Right ventricle myocardium superior (tissue), 1 donor: ENCODE results near the gene TMPRSS12. TPM values are rescaled to one million over a fixed set of nuclear protein-coding genes. Genes with fewer than 3 reads are reported as not detected.
A peak's percentile ranks its signal among the peaks of the same experiment; 100 is the strongest.
"Not testable (repeated sequence)": the region's sequence is repeated elsewhere in the genome, so short reads cannot be mapped to it uniquely, and the experiment has no call there.

Experiments
- ATAC-seq: fragments of 200-7000 bp; cut with Tn5 transposase; one replicate; pipeline ENCODE4 v1.9.1; 2020; ENCODE audit warnings: mild to moderate bottlenecking; ENCODE audit not compliant: poor library complexity
- DNase-seq: peaks from one replicate; pipeline ENCODE4 v3.0.0-alpha.2; 2020
- intact Hi-C: fragments of 100-400 bp; cut with DNase I; formaldehyde crosslinking; loops from one replicate; pipeline ENCODE4 v1.11.2; 2022
- total RNA-seq: library from RNA; stranded (reverse); fragmentation: NEBNext Ultra II Directional; extraction: Animal tissue kit (Norgen Biotek cat#: 25700); gene quantifications from one replicate; pipeline ENCODE4 v1.2.1, GENCODE V29; 2021
- donor health status: DM: no; HTN: yes; CAD: no; lungs with severe emphysema.

Gene TMPRSS12
- total RNA-seq, 1 donor from 2014 or later, result not detected

GRCh38 chr12:50922820-50923219 lies 80.1 kb downstream of the TMPRSS12 start:
- intact Hi-C loops, result no loop called here
- DNase-seq (no peak), ATAC-seq (peak; percentile 32)

DNA sequence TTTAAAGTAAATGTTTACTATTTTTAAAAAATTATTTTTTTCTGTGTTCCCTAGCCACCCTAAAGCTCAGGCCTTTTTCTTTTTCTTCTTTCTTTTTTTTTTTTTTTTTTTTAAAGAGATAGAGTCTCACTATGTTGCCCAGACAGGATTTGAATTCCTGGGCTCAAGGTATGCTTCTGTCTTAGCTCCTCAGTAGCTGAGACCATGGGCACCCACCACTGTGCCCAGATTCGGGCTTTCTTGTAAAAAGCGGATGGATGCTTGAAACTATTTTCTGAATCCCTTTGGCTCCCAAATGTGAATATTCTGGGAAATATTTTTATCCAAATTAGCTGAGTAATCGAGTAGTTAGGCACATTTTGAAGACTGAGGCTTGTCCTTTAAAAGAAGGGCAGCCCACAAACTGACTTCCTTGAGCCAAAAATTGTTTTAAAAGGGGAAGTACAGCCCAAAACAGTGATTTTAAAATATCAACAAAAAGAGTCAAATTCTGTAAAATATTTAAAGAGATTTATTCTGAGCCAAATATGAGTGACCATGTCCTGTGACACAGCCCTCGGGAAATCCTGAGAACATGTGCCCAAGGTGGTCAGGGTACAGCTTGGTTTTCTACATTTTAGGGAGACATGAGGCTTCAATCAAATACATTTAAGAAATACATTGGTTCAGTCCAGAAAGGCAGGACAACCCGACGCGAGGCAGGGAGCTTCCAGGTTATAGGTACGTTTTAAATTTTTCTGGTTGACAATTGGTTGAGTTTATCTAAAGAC lies 80.8 kb downstream of the TMPRSS12 start:
- intact Hi-C loops, result no loop called here
- ATAC-seq, result peak; percentile 24

GRCh38 chr12:50924131-50924438 lies 81.4 kb downstream of the TMPRSS12 start:
- intact Hi-C loops, result no loop called here
- ATAC-seq, result peak; percentile 1
- no peak for DNase-seq

More for the DNA sequence above, 80.8 kb downstream of the TMPRSS12 start:
- DNase-seq, result peak; percentile 49

GRCh38 chr12:50924439-50925341 lies 82.0 kb downstream of the TMPRSS12 start:
- ATAC-seq, result peak; percentile 91
- intact Hi-C loops, result loop anchor here (5.0 kb wide), 1 partner anchor 92 kb away; no protein-coding TSS in a partner anchor
- peak; percentile 92 for DNase-seq

- DNase-seq (no peak), ATAC-seq (peak; percentile 42)
- intact Hi-C loops, result loop anchor here (5.0 kb wide), 1 partner anchor 93 kb away; no protein-coding TSS in a partner anchor
Measured at GRCh38 chr12:50925342-50925651, 82.6 kb downstream of the TMPRSS12 start.

DNA sequence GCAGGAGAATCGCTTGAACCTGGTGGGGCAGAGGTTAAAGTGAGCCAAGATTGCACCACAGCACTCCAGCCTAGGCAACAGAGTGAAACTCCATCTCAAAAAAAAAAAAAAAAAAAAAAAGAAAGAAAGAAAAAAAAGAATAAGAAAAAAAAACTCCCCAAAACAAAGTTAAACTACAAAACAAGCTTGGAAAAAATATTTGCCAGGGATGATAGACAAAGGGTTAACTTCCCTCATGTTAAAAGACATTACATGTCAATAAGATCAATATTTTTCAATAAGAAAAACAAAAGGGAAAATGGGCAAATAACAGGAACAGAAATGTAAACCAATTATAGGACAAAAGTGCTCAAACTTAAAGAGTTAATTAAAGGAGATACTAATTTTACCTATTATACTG lies 83.2 kb downstream of the TMPRSS12 start:
- ATAC-seq (no peak), DNase-seq (no peak)
- intact Hi-C loops, result loop anchor here (5.0 kb wide), 1 partner anchor 94 kb away; no protein-coding TSS in a partner anchor

- ATAC-seq, result no peak
- no peak for DNase-seq
- intact Hi-C loops, result loop anchor here (5.0 kb wide), 1 partner anchor 94 kb away; no protein-coding TSS in a partner anchor
Measured at GRCh38 chr12:50926415-50926814, 83.7 kb downstream of the TMPRSS12 start.

- intact Hi-C loops, result loop anchor here (5.0 kb wide), 1 partner anchor 95 kb away; no protein-coding TSS in a partner anchor
- not testable (repeated sequence) for ATAC-seq, DNase-seq
Measured at GRCh38 chr12:50926932-50927331, 84.2 kb downstream of the TMPRSS12 start.

DNA sequence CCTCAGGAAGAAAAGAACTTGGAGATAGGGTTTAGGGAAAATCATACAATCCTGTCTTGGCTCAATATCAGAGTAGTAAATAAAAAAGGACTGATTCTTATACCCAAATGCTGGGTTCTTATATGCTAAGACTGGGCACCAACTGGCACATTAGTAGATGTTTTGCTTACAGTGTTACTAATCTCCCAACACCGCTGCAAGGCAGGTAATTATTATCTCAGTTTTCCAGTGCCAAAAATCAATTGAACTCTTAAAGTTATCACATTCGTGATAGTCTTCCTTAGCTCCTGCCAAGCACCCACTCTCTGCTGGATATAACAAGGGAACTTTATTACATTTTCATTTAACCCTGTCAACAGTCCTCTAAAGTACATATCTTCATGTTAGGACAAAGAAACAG lies 84.6 kb downstream of the TMPRSS12 start:
- intact Hi-C loops, result loop anchor here (5.0 kb wide), 1 partner anchor 95 kb away; no protein-coding TSS in a partner anchor
- DNase-seq (no peak), ATAC-seq (no peak)

DNA sequence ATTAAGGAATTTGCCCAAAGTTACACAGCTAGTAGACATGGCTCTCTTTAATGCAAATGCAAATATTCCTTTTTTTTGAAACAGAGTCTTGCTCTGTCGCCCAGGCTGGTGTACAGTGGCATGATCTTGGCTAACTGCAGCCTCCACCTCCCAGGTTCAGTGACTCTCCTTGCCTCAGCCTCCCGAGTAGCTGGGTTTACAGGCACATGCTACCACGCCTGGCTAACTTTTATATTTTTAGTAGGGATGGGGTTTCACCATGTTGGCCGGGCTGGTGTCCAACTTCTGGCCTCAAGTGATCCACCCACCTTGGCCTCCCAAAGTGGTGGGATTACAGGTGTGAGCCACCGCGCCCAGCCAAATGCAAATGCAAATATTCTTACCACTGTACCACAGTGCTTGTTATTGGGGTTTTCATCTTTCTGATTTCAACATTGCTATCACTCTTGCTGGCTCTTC lies 85.1 kb downstream of the TMPRSS12 start:
- intact Hi-C loops, result loop anchor here (5.0 kb wide), 1 partner anchor 95 kb away; no protein-coding TSS in a partner anchor
- DNase-seq, result no peak
- ATAC-seq, result no peak

DNA sequence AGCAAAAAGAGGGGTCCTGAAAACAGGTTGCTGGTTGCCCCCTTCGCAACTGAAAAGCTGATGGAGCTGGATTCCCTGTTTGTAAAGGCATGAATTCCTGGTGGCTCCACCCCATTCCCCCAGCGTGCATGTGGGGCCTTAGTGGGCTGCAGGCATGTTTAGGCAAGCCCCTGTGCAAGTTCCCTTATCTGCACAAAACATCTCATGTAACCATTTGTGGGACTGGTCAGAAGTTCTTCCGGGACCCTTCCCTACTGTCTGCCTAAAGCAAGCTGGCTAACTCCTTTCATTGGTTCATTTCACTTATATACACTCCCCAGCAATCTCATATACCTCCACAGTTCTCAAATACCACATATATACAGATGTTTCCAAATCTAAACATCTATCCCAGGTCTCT lies 85.7 kb downstream of the TMPRSS12 start:
- DNase-seq (no peak), ATAC-seq (no peak)
- intact Hi-C loops, result loop anchor here (5.0 kb wide), 1 partner anchor 96 kb away; no protein-coding TSS in a partner anchor

DNA sequence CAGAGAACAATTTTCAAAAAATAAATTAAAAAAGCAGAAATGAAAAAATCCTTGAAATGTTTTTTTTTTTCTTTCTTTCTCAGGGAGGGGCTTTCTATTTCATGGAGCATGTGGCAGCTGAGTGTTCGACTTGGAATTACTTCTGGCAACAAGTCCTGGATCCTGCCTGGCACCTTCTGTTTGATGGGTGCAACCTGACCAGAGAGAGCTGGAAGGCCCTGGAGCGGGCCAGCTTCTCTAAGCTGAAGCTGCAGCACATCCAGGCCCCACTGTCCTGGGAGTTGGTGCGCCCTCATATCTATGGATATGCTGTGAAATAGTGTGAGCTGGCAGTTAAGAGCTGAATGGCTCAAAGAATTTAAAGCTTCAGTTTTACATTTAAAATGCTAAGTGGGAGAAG lies 87.1 kb downstream of the TMPRSS12 start:
- ATAC-seq (no peak), DNase-seq (no peak)
- intact Hi-C loops, result loop anchor here (5.0 kb wide), 1 partner anchor 98 kb away; no protein-coding TSS in a partner anchor

DNA sequence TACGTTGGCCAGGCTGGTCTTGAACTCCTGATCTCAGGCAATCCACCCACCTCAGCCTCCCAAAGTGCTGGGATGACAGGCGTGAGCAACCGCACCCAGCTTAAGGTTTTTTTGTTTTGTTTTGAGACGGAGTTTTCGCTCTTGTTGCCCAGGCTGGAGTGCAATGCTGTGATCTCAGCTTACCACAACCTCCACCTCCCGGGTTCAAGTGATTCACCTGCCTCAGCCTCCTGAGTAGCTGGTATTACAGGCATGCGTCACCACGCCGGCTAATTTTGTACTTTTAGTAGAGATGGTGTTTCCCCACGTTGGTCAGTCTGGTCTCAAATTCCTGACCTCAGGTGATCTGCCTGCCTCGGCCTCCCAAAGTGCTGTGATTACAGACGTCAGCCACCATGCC lies 87.8 kb downstream of the TMPRSS12 start:
- DNase-seq, intact Hi-C loops, ATAC-seq: not testable (repeated sequence)

DNA sequence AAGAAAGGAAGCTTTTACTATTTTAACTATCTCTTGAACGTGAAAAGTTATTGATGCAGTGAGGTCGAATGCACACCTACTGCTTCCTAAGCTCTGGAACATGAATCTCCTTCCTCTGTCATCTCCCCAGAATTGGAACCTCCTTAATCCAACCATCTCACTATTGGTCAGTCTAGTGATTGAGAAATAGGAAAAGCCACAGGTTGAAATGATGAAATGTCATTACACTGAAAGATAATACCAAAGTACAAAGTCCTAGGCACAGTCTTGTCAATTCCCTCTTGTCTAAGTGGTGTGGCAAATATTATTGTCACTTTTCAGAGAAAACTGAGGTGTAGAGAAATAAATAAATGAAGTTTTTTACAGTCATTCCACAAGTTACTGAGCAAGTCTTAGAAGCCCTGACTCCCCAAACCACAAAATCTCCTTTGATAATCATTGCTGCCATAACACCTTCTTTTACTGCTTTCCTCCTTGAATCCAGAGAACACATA lies 90.1 kb downstream of the TMPRSS12 start:
- intact Hi-C loops, result no loop called here
- DNase-seq (no peak), ATAC-seq (no peak)

- ATAC-seq, result peak; percentile 19
- intact Hi-C loops, result no loop called here
- DNase-seq, result no peak
Measured at GRCh38 chr12:50933459-50934124, 90.9 kb downstream of the TMPRSS12 start.

- intact Hi-C loops, result no loop called here
- DNase-seq (no peak), ATAC-seq (peak; percentile 56)
Measured at GRCh38 chr12:50934371-50934851, 91.7 kb downstream of the TMPRSS12 start.

DNA sequence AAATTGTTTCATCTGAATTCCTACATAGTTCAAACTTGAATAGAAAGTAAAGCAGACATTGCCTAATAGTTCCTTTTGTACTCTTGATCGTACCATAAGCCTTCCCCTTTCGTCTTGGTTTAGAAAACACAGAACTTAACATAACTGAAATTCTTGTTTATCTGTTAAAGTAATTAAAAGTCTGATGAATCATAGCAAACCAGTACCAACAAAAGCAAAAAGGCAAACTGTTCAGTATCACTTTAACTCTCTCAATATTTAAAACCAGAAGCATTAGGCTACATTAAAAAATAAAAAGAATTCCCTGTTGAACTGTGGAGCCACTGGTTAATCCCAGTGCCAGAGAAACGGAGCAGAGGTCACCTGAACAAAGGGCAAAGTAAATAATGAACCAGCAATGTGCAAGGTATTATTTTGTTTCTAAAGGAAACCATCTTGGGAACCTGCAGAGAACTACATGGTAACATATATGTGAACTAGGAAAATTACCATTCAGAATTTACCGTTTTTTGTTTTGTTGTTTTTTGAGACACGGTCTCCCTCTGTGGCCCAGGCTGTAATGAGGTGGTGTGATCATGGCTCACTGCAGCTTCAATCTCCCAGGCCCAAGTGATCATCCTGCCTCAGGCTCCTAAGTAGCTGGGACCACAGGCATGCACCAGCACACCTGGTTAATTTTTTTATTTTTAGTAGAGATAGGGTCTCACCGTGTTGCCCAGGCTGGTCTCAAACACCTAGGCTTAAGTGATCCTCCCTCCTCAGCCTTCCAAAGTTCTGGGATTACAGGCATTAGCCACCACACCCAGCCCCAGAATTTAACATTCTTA lies 92.5 kb downstream of the TMPRSS12 start:
- no peak for DNase-seq
- peak; percentile 63 for ATAC-seq
- intact Hi-C loops, result no loop called here
